Uterus (tissue), 4 donors: Measurements from ENCODE around the gene ADARB2. TPM values are rescaled to one million over a fixed set of nuclear protein-coding genes. Genes with fewer than 3 reads are reported as not detected.
"Not testable (repeated sequence)": the region's sequence is repeated elsewhere in the genome, so short reads cannot be mapped to it uniquely, and the experiment has no call there.

Experiments
- DNase-seq, 2 donors: peaks; one replicate each; pipeline ENCODE4 v3.0.0-alpha.2; 2019 to 2020
- H3K27ac ChIP-seq, 2 donors: fragments of 200-600 bp; sonication (generic); 1 replicate in 1 of 2; 2 replicates in 1 of 2; pipeline ENCODE4 v1.5.1; 2016 to 2018
- H3K27me3 ChIP-seq, 2 donors: fragments of 200-600 bp; sonication (generic); one replicate each; pipeline ENCODE4 v1.5.1; 2018 to 2019; ENCODE audit warnings: control low read depth in 1 of 2
- H3K36me3 ChIP-seq, 2 donors: fragments of 200-600 bp; sonication (generic); one replicate each; pipeline ENCODE4 v1.5.1; 2019; ENCODE audit warnings: control low read depth in 1 of 2
- H3K4me1 ChIP-seq, 2 donors: fragments of 200-600 bp; sonication (generic); one replicate each; pipeline ENCODE4 v1.5.1; 2018 to 2019; ENCODE audit warnings: control low read depth in 1 of 2
- H3K4me3 ChIP-seq, 2 donors: fragments of 200-600 bp; sonication (generic); 1 replicate in 1 of 2; 2 replicates in 1 of 2; pipeline ENCODE4 v1.5.1; 2018 to 2019; ENCODE audit warnings: mild to moderate bottlenecking in 1 of 2
- H3K9me3 ChIP-seq, 2 donors: fragments of 200-600 bp; sonication (generic); one replicate each; pipeline ENCODE4 v1.5.1; 2019; ENCODE audit warnings: control low read depth in 1 of 2
- CTCF ChIP-seq, 4 experiments: fragments of 200-600 bp in 2 of 4; fragments of 450-650 bp in 2 of 4; sonication (generic) in 2 of 4; IDR thresholded peaks; one replicate each; pipeline ENCODE4 v1.5.1; 2016 to 2019; ENCODE audit warnings: antibody characterized with exemption in 4 of 4, mild to moderate bottlenecking in 2 of 4, moderate library complexity in 1 of 4
- POLR2A ChIP-seq, 2 donors: fragments of 450-650 bp; IDR thresholded peaks; one replicate each; pipeline ENCODE4 v1.6.1; 2016; ENCODE audit warnings: antibody characterized with exemption in 2 of 2, mild to moderate bottlenecking in 1 of 2, moderate library complexity in 1 of 2
- intact Hi-C: fragments of 100-400 bp; cut with DNase I; formaldehyde crosslinking; loops from one replicate; pipeline ENCODE4 v1.15.1; 2023; ENCODE audit warnings: low total_unique reads
- total RNA-seq, 4 donors: library from RNA; depleted of rRNA in 3 of 4; stranded (reverse); fragments of >200 nt in 3 of 4; gene quantifications; one replicate each; pipeline versions ENCODE4 v1.1.0 to v1.2.4, GENCODE V29; 2014 to 2023
- donor health status: DM: yes; HTN: yes; CAD: no.

ADARB2 gene
- total RNA-seq, 4 donors from 2014 or later: 0.76 to 2.6 (median 2.0) TPM; not detected in 1

GRCh38 chr10:1418031-1418550 lies 319.2 kb downstream of the ADARB2 start:
- Histone ChIP-seq H3K4me1 (no peaks in the 10 kb centered on the region), H3K27me3 (peaks cover 0 to 6% of the 10 kb centered on the region in 2 donors), H3K4me3 (no peak overlapping the region), H3K9me3 (no peaks in the 10 kb centered on the region), H3K36me3 (no peaks in the 10 kb centered on the region), H3K27ac (no peak overlapping the region)
- intact Hi-C loops: no loop called here
- no peak for TF ChIP-seq CTCF (IDR thresholded peaks at IDR 0.05)
- TF ChIP-seq POLR2A (IDR thresholded peaks at IDR 0.05): no peak
- no peak for DNase-seq

GRCh38 chr10:1417574-1417973 lies 319.8 kb downstream of the ADARB2 start:
- intact Hi-C loops: no loop called here
- H3K4me3 ChIP-seq: no peak overlapping the region
- H3K27me3 ChIP-seq: peaks cover 0 to 6% of the 10 kb centered on the region in 2 donors
- TF ChIP-seq POLR2A (IDR thresholded peaks at IDR 0.05): no peak
- no peak for TF ChIP-seq CTCF (IDR thresholded peaks at IDR 0.05)
- H3K27ac ChIP-seq: no peak overlapping the region
- DNase-seq: no peak
- H3K4me1 ChIP-seq: no peaks in the 10 kb centered on the region
- no peaks in the 10 kb centered on the region for H3K9me3 ChIP-seq
- no peaks in the 10 kb centered on the region for H3K36me3 ChIP-seq

GRCh38 chr10:1416456-1417037 lies 320.8 kb downstream of the ADARB2 start:
- Histone ChIP-seq H3K27me3 (peaks cover 0 to 6% of the 10 kb centered on the region in 2 donors), H3K4me1 (no peaks in the 10 kb centered on the region), H3K27ac (no peak overlapping the region), H3K36me3 (no peaks in the 10 kb centered on the region), H3K9me3 (no peaks in the 10 kb centered on the region), H3K4me3 (no peak overlapping the region)
- intact Hi-C loops: no loop called here
- DNase-seq: no peak
- TF ChIP-seq CTCF (IDR thresholded peaks at IDR 0.05) (no peak), POLR2A (IDR thresholded peaks at IDR 0.05) (no peak)

GRCh38 chr10:1414893-1415292 lies 322.4 kb downstream of the ADARB2 start:
- Histone ChIP-seq H3K4me3 (no peak overlapping the region), H3K9me3 (no peaks in the 10 kb centered on the region), H3K27ac (no peak overlapping the region), H3K27me3 (peaks cover 0 to 2% of the 10 kb centered on the region in 2 donors), H3K36me3 (no peaks in the 10 kb centered on the region), H3K4me1 (no peaks in the 10 kb centered on the region)
- intact Hi-C loops: no loop called here
- no peak for TF ChIP-seq CTCF (IDR thresholded peaks at IDR 0.05)
- TF ChIP-seq POLR2A (IDR thresholded peaks at IDR 0.05): no peak
- no peak for DNase-seq

- DNase-seq, H3K4me1 ChIP-seq, H3K36me3 ChIP-seq, H3K9me3 ChIP-seq, H3K27me3 ChIP-seq, H3K27ac ChIP-seq, H3K4me3 ChIP-seq, intact Hi-C loops: not testable (repeated sequence)
These were observed 323.0 kb downstream of the ADARB2 start for GRCh38 chr10:1414346-1414745.
